ENCODE measurements around the gene ADAMTS7.

- TF ChIP-seq EP300 (IDR thresholded peaks at IDR 0.05) = no peak
- TF ChIP-seq CTCF (IDR thresholded peaks at IDR 0.05) = no peak
- TF ChIP-seq POLR2A (IDR thresholded peaks at IDR 0.05) = no peak
- no peak for TF ChIP-seq POLR2AphosphoS5 (IDR thresholded peaks at IDR 0.05)
Measured at GRCh38 chr15:78766041-78766440, 45.2 kb downstream of the ADAMTS7 start.
